Measurements from ENCODE around the gene TSHZ2.

- TF ChIP-seq STAT6 (CRISPR knock-in tag; conservative IDR thresholded peaks at IDR 0.05; ENCODE audit: low read depth) (no peak), CTCF (IDR thresholded peaks at IDR 0.05) (no peak), USF1 (CRISPR knock-in tag; IDR thresholded peaks at IDR 0.05) (no peak), CBFB (CRISPR knock-in tag; IDR thresholded peaks at IDR 0.05; ENCODE audit: low read depth) (no peak), NFE2L1 (CRISPR knock-in tag; IDR thresholded peaks at IDR 0.05) (no peak), ELF4 (CRISPR knock-in tag; IDR thresholded peaks at IDR 0.05; ENCODE audit: low read depth) (no peak)
These were observed 453.8 kb downstream of the TSHZ2 start for GRCh38 chr20:53425941-53426340.

Measured in WTC11 (cell line).